Caco-2 (cell line): ENCODE data around the gene LRRC51. TPM values are rescaled to one million over a fixed set of nuclear protein-coding genes. Genes with fewer than 3 reads are reported as not detected.

Experiments used
- BruUV-seq: library from RNA; stranded (reverse); fragments of 400-500 nt; replicated peaks from 2 replicates; lab custom pipeline; 2021; lab: Mats Ljungman, UMichigan
- CTCF ChIA-PET: fragments of 300-600 bp; sonication (Branson Sonifier 250); formaldehyde crosslinking; loops from one replicate; lab custom pipeline; 2022; ENCODE audit warnings: antibody characterized with exemption; lab: Charles Lee
- POLR2A ChIA-PET: fragments of 300-600 bp; sonication (Branson Sonifier 250); formaldehyde crosslinking; loops from one replicate; lab custom pipeline; 2022; ENCODE audit warnings: antibody characterized with exemption; lab: Charles Lee
- DNase-seq, 2 experiments: peaks; one replicate each; pipeline versions ENCODE4 v3.0.0 to v3.0.0-alpha.2; 2020 to 2022
- H3K27me3 ChIP-seq: replicated peaks from 2 replicates; pipeline ENCODE4 v1.6.0; 2011; ENCODE audit warnings: low read length; ENCODE audit not compliant: control insufficient read depth, insufficient read depth
- H3K36me3 ChIP-seq: 2 replicates; pipeline ENCODE4 v1.5.1; 2011; ENCODE audit warnings: low read length; ENCODE audit not compliant: control insufficient read depth, insufficient read depth
- H3K4me1 ChIP-seq: fragments of 250-450 bp; sonication (Bioruptor Pico); 2 replicates; pipeline ENCODE4 v1.5.1; 2020; ENCODE audit warnings: mild to moderate bottlenecking
- H3K4me3 ChIP-seq: 2 replicates; pipeline ENCODE4 v1.5.1; 2011; ENCODE audit warnings: low read depth, mild to moderate bottlenecking, control low read depth, low read length
- H3K9me3 ChIP-seq: fragments of 250-450 bp; sonication (Bioruptor Pico); 2 replicates; pipeline ENCODE4 v1.5.1; 2020; ENCODE audit warnings: mild to moderate bottlenecking, moderate library complexity
- H3K27ac Mint-ChIP-seq: one replicate; pipeline ENCODE4 v1.8.0; 2022; ENCODE audit warnings: mixed read lengths; ENCODE audit not compliant: unreplicated experiment
- H3K27me3 Mint-ChIP-seq: one replicate; pipeline ENCODE4 v1.8.0; 2022; ENCODE audit warnings: mixed read lengths; ENCODE audit not compliant: insufficient read depth, unreplicated experiment
- H3K36me3 Mint-ChIP-seq: one replicate; pipeline ENCODE4 v1.8.0; 2022; ENCODE audit warnings: mild to moderate bottlenecking, mixed read lengths; ENCODE audit not compliant: insufficient read depth, unreplicated experiment
- H3K4me1 Mint-ChIP-seq: one replicate; pipeline ENCODE4 v1.8.0; 2022; ENCODE audit warnings: low read depth, mixed read lengths; ENCODE audit not compliant: unreplicated experiment
- H3K4me3 Mint-ChIP-seq: one replicate; pipeline ENCODE4 v1.8.0; 2022; ENCODE audit warnings: mild to moderate bottlenecking, moderate library complexity, mixed read lengths; ENCODE audit not compliant: unreplicated experiment
- H3K9me3 Mint-ChIP-seq: one replicate; pipeline ENCODE4 v1.8.0; 2022; ENCODE audit warnings: mixed read lengths; ENCODE audit not compliant: unreplicated experiment
- intact Hi-C: fragments of 100-400 bp; cut with micrococcal nuclease; formaldehyde crosslinking; loops from one replicate; pipeline ENCODE4 v1.10.0; 2022; ENCODE audit not compliant: unreplicated experiment
- total RNA-seq: library from RNA; stranded (reverse); gene quantifications from 2 replicates; pipeline ENCODE4 v1.2.3, GENCODE V29; 2022
- TF ChIP-seq, protein P1 (sequence below), 2 experiments: fragments of 200-600 bp in 1 of 2; IDR thresholded peaks; 1 replicate in 1 of 2; 2 replicates in 1 of 2; pipeline versions ENCODE4 v1.5.1 to v1.8.0; 2011 to 2022; ENCODE audit warnings: antibody characterized with exemption in 1 of 2, control low read depth in 1 of 2, inconsistent platforms in 1 of 2, low read depth in 1 of 2, low read length in 1 of 2, mild to moderate bottlenecking in 1 of 2, moderate library complexity in 1 of 2; ENCODE audit not compliant: insufficient read depth in 1 of 2, severe bottlenecking in 1 of 2, unreplicated experiment in 1 of 2

Gene LRRC51
- total RNA-seq, 1 experiment from 2014 or later: 13.8 TPM

DNA sequence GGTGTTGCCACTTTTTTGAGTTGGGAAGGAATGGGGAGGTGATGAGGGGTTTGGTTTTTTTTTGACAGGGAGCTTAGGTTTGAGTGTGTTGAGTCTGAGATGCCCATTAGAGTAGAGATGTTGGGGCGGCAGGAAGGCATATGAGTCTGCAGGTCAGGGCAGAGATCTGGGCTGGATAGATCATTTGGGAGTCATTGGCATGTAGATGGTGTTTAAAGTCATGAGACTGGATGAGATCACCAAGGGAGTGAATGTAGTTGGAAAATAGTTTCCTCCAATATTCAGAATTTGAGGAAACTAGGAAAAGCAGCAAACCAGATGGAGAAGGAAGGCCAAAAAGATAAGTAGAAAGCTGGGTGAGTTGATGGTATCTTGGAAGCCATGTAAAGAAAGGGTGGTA, 33.9 kb downstream of the LRRC51 start:
- peaks cover 5% of the 10 kb centered on the region for H3K36me3 ChIP-seq
- Mint-ChIP-seq H3K4me1 (no peaks in the 10 kb centered on the region), H3K27ac (no peak overlapping the region)

DNA sequence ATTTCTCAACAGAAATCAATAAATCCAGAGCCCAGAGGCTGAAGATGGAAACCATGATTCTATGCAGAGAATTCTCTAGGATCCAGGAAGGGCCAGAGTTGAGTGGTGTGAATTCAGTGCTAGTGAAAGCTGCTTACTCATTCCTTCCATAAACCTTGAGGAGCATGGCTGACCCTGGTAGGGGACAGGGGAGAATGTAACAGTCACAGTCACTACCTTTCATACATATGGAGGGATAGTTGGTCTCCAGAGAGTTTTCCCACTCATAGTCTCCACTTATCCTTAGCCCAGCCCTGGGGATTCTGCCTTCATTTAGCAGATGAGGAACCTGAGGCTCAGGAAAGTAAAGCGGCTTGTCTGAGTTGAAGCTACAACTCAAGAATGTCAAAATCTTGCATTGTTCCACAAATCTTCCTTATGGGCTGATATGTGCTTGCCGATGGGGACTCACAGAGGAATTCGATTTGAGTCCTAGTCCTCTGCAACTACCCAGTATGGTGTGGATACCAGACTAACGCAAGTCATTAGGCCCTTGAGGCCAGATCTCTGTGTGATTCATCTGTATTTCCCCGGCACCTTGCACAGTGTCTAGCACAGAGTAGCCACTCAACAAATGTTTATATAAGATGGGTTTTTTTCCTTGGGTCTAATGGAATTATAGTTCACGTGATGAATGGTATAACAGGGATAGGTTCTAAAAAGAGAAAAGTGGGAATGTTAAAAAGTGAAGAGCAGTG, 35.5 kb downstream of the LRRC51 start:
- BruUV-seq: no TSS peak
- POLR2A ChIA-PET: no interaction called here
- peak in 1 of 2 experiments; percentile 17 for DNase-seq
- Mint-ChIP-seq H3K4me1 (no peaks in the 10 kb centered on the region), H3K27ac (no peak overlapping the region), H3K36me3 (peaks cover 14% of the 10 kb centered on the region), H3K4me3 (no peak overlapping the region), H3K9me3 (no peaks in the 10 kb centered on the region), H3K27me3 (no peaks in the 10 kb centered on the region)
- no peaks in the 10 kb centered on the region for H3K9me3 ChIP-seq
- intact Hi-C loops: no loop called here
- H3K4me3 ChIP-seq: no peak overlapping the region
- no peaks in the 10 kb centered on the region for H3K36me3 ChIP-seq
- peaks cover 9% of the 10 kb centered on the region for H3K4me1 ChIP-seq
- no peaks in the 10 kb centered on the region for H3K27me3 ChIP-seq
- TF ChIP-seq, protein P1, sequence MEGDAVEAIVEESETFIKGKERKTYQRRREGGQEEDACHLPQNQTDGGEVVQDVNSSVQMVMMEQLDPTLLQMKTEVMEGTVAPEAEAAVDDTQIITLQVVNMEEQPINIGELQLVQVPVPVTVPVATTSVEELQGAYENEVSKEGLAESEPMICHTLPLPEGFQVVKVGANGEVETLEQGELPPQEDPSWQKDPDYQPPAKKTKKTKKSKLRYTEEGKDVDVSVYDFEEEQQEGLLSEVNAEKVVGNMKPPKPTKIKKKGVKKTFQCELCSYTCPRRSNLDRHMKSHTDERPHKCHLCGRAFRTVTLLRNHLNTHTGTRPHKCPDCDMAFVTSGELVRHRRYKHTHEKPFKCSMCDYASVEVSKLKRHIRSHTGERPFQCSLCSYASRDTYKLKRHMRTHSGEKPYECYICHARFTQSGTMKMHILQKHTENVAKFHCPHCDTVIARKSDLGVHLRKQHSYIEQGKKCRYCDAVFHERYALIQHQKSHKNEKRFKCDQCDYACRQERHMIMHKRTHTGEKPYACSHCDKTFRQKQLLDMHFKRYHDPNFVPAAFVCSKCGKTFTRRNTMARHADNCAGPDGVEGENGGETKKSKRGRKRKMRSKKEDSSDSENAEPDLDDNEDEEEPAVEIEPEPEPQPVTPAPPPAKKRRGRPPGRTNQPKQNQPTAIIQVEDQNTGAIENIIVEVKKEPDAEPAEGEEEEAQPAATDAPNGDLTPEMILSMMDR (IDR thresholded peaks at IDR 0.05; ENCODE audit: insufficient read depth in 1 of 2, low read depth in 1 of 2, low read length in 1 of 2, severe bottlenecking in 1 of 2, unreplicated experiment in 1 of 2): no peak
- CTCF ChIA-PET: no interaction called here

More for the DNA sequence above, 33.9 kb downstream of the LRRC51 start:
- no peak overlapping the region for H3K4me3 ChIP-seq
- ChIA-PET CTCF (no interaction called here), POLR2A (no interaction called here)
- Mint-ChIP-seq H3K9me3 (no peaks in the 10 kb centered on the region), H3K27me3 (no peaks in the 10 kb centered on the region), H3K4me3 (no peak overlapping the region), H3K36me3 (peaks cover 20% of the 10 kb centered on the region)
- DNase-seq: no peak
- no peaks in the 10 kb centered on the region for H3K9me3 ChIP-seq
- BruUV-seq: no TSS peak
- TF ChIP-seq, protein P1 (IDR thresholded peaks at IDR 0.05; ENCODE audit: insufficient read depth in 1 of 2, low read depth in 1 of 2, low read length in 1 of 2, severe bottlenecking in 1 of 2, unreplicated experiment in 1 of 2): no peak
- intact Hi-C loops: no loop called here
- H3K27me3 ChIP-seq: no peaks in the 10 kb centered on the region
- peaks cover 9% of the 10 kb centered on the region for H3K4me1 ChIP-seq

DNA sequence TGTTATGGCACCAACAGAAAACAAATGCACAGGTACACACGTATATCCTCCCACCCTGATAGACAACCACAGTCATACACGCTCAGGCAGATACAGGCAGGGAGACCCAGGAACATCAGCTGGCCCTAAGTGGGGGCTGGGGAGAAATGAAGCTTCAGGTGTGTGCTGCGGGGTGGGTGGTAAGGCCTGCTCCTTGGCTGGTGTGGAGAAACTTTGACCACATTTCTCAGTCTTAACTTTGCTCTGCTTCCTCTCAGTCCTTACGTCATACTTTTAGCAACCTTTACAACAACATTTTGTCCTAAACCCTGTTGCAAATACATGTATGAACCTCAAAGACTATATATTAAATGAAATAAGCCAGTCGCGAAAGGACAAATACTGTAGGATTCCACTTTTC, 38.5 kb downstream of the LRRC51 start:
- TF ChIP-seq, protein P1 (IDR thresholded peaks at IDR 0.05; ENCODE audit: insufficient read depth in 1 of 2, low read depth in 1 of 2, low read length in 1 of 2, severe bottlenecking in 1 of 2, unreplicated experiment in 1 of 2): no peak
- DNase-seq: peak in 1 of 2 experiments; percentile 34
- Mint-ChIP-seq H3K9me3 (peaks cover 5% of the 10 kb centered on the region), H3K4me1 (peaks cover 18% of the 10 kb centered on the region), H3K4me3 (no peak overlapping the region), H3K27ac (no peak overlapping the region), H3K27me3 (no peaks in the 10 kb centered on the region), H3K36me3 (no peaks in the 10 kb centered on the region)
- Histone ChIP-seq H3K9me3 (peaks cover 4% of the 10 kb centered on the region), H3K4me1 (peaks cover 22% of the 10 kb centered on the region), H3K4me3 (no peak overlapping the region), H3K36me3 (no peaks in the 10 kb centered on the region), H3K27me3 (no peaks in the 10 kb centered on the region)
- BruUV-seq: no TSS peak
- intact Hi-C loops: no loop called here
- ChIA-PET POLR2A (no interaction called here), CTCF (interaction anchor here (0.6 kb wide), 1 partner anchor 34 kb away, joined by 3 read pairs; no protein-coding TSS in a partner anchor)
